MCF 10A (cell line): ENCODE measurements around the gene WDFY2. TPM values are rescaled to one million over a fixed set of nuclear protein-coding genes. Genes with fewer than 3 reads are reported as not detected.

Source experiments
- BruUV-seq: library from RNA; stranded (reverse); fragments of 400-500 nt; replicated peaks from 2 replicates; lab custom pipeline; 2021; lab: Mats Ljungman, UMichigan
- CTCF ChIA-PET: fragments of 300-600 bp; sonication (Branson Sonifier 250); formaldehyde crosslinking; extraction: SDS; loops from one replicate; lab custom pipeline; 2021; ENCODE audit warnings: antibody characterized with exemption, inconsistent platforms; lab: Yijun Ruan, JAX
- POLR2A ChIA-PET: fragments of 300-600, 350-650 bp; sonication (Branson Sonifier 250); formaldehyde crosslinking; extraction: SDS; loops from one replicate; lab custom pipeline; 2020; ENCODE audit warnings: antibody characterized with exemption, inconsistent platforms; lab: Yijun Ruan, JAX
- DNase-seq: peaks from one replicate; pipeline ENCODE4 v3.0.0-alpha.2; 2018; ENCODE audit not compliant: unreplicated experiment
- H3K27ac Mint-ChIP-seq: one replicate; pipeline ENCODE4 v1.8.0; 2022; ENCODE audit warnings: mild to moderate bottlenecking, low read depth, mixed read lengths; ENCODE audit not compliant: unreplicated experiment
- H3K27me3 Mint-ChIP-seq: one replicate; pipeline ENCODE4 v1.8.0; 2022; ENCODE audit warnings: mixed read lengths; ENCODE audit not compliant: insufficient read depth, unreplicated experiment
- H3K36me3 Mint-ChIP-seq: one replicate; pipeline ENCODE4 v1.8.0; 2022; ENCODE audit warnings: mild to moderate bottlenecking, moderate library complexity, mixed read lengths; ENCODE audit not compliant: insufficient read depth, unreplicated experiment
- H3K4me1 Mint-ChIP-seq: one replicate; pipeline ENCODE4 v1.8.0; 2022; ENCODE audit warnings: mixed read lengths; ENCODE audit not compliant: insufficient read depth, unreplicated experiment
- H3K4me3 Mint-ChIP-seq: one replicate; pipeline ENCODE4 v1.8.0; 2022; ENCODE audit warnings: mild to moderate bottlenecking, moderate library complexity, mixed read lengths; ENCODE audit not compliant: unreplicated experiment
- H3K9me3 Mint-ChIP-seq: one replicate; pipeline ENCODE4 v1.8.0; 2022; ENCODE audit warnings: mixed read lengths; ENCODE audit not compliant: unreplicated experiment
- intact Hi-C: fragments of 100-400 bp; cut with micrococcal nuclease; formaldehyde crosslinking; loops from 2 replicates; pipeline ENCODE4 v1.14.1; 2022
- total RNA-seq: library from RNA; stranded (reverse); gene quantifications from 2 replicates; pipeline ENCODE4 v1.2.3, GENCODE V29; 2022
- TF ChIP-seq, protein P1 (sequence below): fragments of 200-600 bp; IDR thresholded peaks from one replicate; pipeline ENCODE4 v1.8.0; 2022; ENCODE audit warnings: antibody characterized with exemption, mild to moderate bottlenecking; ENCODE audit not compliant: unreplicated experiment

The WDFY2 gene
- total RNA-seq, 1 experiment from 2014 or later = 56.2 TPM

DNA sequence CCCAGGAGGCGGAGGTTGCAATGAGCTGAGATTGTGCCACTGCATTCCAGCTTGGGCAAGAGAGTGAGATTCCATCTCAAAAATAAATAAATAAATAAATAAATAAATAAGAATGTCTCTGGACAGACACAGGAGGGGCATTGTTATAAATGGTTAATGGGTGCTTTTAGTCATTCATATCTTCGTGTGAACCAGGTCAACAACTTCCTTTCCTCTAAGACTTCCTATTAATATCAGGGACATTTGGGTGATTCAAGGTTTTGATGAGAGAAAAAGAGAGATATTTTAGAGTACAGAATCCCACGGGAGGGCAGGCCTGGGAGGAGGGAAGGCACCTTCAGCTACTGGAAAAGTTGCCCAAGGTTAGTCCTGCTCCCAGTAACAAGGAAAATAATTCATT, 195.8 kb downstream of the WDFY2 start:
- H3K27me3 Mint-ChIP-seq = no peaks in the 10 kb centered on the region
- intact Hi-C loops = loop anchor here (2.0 to 5.0 kb wide), 2 partner anchors 195 to 328 kb away; partner anchors contain the start of genes INTS6 and WDFY2
- CTCF ChIA-PET = interaction anchor here (1.0 to 4.8 kb wide), 6 partner anchors 17 to 335 kb away, joined by 3 to 35 read pairs (median 4); no protein-coding TSS in a partner anchor

DNA sequence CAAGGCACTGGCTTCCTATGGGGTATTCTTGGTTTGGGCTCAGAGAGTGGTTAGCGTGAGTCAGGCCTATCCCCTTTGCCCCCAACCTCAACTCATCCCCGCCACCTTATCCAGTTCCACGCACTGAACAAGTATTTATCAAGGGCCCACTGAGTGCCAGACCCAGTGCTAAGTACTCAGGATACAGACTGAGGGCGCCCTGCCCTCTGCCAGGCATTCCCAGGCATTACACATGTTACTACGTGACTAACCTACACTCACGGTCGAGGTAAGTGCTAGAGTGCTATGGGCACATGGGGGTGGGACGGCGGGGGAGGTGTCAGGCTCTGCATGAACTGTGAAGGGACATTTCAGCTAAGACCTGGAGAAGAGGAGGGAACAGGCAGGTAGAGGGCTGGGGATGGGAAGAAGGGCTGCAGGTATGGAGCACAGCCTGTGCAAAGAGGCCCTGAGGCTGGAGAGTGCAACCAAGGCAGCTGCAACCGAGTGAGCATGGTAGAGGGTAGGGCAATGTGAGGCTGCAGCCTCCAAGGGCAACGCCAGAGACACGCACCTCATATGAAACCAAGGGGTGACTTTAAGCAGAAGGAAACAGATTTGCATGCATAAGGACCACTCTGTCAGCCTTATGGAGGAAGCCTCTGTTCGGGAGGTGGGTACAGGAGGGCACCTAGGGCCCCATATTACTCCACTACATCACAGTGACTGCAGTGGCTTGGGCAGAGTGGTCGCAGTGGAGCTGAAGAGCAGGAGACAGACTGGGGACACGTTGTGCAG, 197.2 kb downstream of the WDFY2 start:
- DNase-seq = peak; percentile 70
- H3K9me3 Mint-ChIP-seq = no peaks in the 10 kb centered on the region
- intact Hi-C loops = loop anchor here (1.0 to 5.0 kb wide), 3 partner anchors 197 to 346 kb away; partner anchors contain the start of genes INTS6 and WDFY2
- no TSS peak for BruUV-seq
- H3K4me3 Mint-ChIP-seq = no peak overlapping the region
- peak overlapping the region; percentile 33 for H3K27ac Mint-ChIP-seq
- H3K27me3 Mint-ChIP-seq = no peaks in the 10 kb centered on the region
- peaks cover 11% of the 10 kb centered on the region for H3K4me1 Mint-ChIP-seq
- ChIA-PET POLR2A (interaction anchor here (0.8 to 1.6 kb wide), 3 partner anchors 9 to 328 kb away, joined by 3 to 6 read pairs (median 3); no protein-coding TSS in a partner anchor), CTCF (interaction anchor here (0.6 to 4.8 kb wide), 20 partner anchors 10 to 560 kb away, joined by 3 to 35 read pairs (median 3); partner anchors contain the start of gene INTS6)
- H3K36me3 Mint-ChIP-seq = peaks cover 2% of the 10 kb centered on the region
- TF ChIP-seq, protein P1, sequence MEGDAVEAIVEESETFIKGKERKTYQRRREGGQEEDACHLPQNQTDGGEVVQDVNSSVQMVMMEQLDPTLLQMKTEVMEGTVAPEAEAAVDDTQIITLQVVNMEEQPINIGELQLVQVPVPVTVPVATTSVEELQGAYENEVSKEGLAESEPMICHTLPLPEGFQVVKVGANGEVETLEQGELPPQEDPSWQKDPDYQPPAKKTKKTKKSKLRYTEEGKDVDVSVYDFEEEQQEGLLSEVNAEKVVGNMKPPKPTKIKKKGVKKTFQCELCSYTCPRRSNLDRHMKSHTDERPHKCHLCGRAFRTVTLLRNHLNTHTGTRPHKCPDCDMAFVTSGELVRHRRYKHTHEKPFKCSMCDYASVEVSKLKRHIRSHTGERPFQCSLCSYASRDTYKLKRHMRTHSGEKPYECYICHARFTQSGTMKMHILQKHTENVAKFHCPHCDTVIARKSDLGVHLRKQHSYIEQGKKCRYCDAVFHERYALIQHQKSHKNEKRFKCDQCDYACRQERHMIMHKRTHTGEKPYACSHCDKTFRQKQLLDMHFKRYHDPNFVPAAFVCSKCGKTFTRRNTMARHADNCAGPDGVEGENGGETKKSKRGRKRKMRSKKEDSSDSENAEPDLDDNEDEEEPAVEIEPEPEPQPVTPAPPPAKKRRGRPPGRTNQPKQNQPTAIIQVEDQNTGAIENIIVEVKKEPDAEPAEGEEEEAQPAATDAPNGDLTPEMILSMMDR = peak; percentile 43

More for the DNA sequence above, 195.8 kb downstream of the WDFY2 start:
- Mint-ChIP-seq H3K4me1 (peaks cover 11% of the 10 kb centered on the region), H3K4me3 (no peak overlapping the region), H3K27ac (no peak overlapping the region), H3K36me3 (peaks cover 8% of the 10 kb centered on the region), H3K9me3 (no peaks in the 10 kb centered on the region)
- POLR2A ChIA-PET = interaction anchor here (0.7 to 1.0 kb wide), 3 partner anchors 10 to 346 kb away, joined by 3 read pairs; no protein-coding TSS in a partner anchor
- no TSS peak for BruUV-seq
- DNase-seq = no peak
- TF ChIP-seq, protein P1 = no peak

DNA sequence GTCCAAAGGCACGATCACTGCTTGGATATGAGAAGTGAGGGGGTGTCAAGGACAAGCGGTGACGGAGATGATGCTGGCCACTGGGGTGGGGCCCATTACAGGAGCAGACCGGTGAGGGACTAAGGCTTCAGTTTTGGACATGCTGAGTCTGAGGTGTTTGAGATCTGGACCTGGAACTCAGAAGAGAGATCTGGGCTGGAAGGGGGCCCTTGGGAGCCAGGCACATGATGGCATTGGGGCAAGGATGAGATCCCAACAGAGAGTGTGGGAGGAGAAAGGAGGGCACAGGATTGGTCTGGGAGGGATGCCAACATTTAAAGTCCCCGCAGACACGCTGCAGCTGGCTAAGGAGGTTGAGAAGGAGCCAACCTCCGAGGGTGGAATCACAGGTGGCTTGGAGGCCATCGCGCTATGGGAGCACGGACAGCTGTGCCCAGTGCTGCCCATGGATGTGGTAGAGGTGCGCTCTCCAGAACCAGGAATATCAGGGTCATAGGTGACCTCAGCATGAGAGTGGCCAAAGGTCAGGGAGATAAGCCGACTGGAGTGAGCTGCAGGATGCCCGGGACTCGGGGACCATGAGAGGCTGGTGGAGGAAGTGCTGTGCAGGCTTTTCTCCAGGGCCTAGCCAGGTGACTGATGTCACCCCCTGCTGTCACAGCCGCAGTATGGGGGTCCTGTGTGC, 197.9 kb downstream of the WDFY2 start:
- BruUV-seq = no TSS peak
- no peaks in the 10 kb centered on the region for H3K27me3 Mint-ChIP-seq
- TF ChIP-seq, protein P1 = no peak
- POLR2A ChIA-PET = interaction anchor here (0.9 to 2.0 kb wide), 3 partner anchors 8 to 15 kb away, joined by 3 to 10 read pairs (median 6); no protein-coding TSS in a partner anchor
- intact Hi-C loops = loop anchor here (5.0 kb wide), 1 partner anchor 330 kb away; the partner anchor contains the start of gene INTS6
- CTCF ChIA-PET = interaction anchor here (0.6 to 4.8 kb wide), 15 partner anchors 11 to 561 kb away, joined by 3 to 35 read pairs (median 3); partner anchors contain the start of gene INTS6
- no peaks in the 10 kb centered on the region for H3K9me3 Mint-ChIP-seq
- no peak overlapping the region for H3K4me3 Mint-ChIP-seq
- H3K36me3 Mint-ChIP-seq = no peaks in the 10 kb centered on the region
- no peak for DNase-seq
- H3K4me1 Mint-ChIP-seq = peaks cover 11% of the 10 kb centered on the region
- peak overlapping the region; percentile 33 for H3K27ac Mint-ChIP-seq
